HEK293T (cell line): ENCODE data around the gene PCDHGB2.

Source experiments
- ARNT ChIP-seq: fragments of 450-650 bp; IDR thresholded peaks from 2 replicates; pipeline ENCODE4 v1.6.1; 2017; ENCODE audit warnings: mild to moderate bottlenecking
- BHLHE40 ChIP-seq: fragments of 450-650 bp; IDR thresholded peaks from 2 replicates; pipeline ENCODE4 v1.6.1; 2016; ENCODE audit warnings: mild to moderate bottlenecking, moderate library complexity, borderline replicate concordance
- CTBP1 ChIP-seq: fragments of 450-650 bp; IDR thresholded peaks from 2 replicates; pipeline ENCODE4 v1.6.1; 2016; ENCODE audit warnings: borderline replicate concordance
- FOXA1 ChIP-seq: fragments of 450-650 bp; IDR thresholded peaks from 2 replicates; pipeline ENCODE4 v1.6.1; 2016; ENCODE audit warnings: mild to moderate bottlenecking
- FOXK2 ChIP-seq: fragments of 450-650 bp; IDR thresholded peaks from 2 replicates; pipeline ENCODE4 v1.6.1; 2016; ENCODE audit warnings: mild to moderate bottlenecking
- FOXM1 ChIP-seq: fragments of 450-650 bp; IDR thresholded peaks from 2 replicates; pipeline ENCODE4 v1.6.1; 2017; ENCODE audit warnings: mild to moderate bottlenecking, borderline replicate concordance
- HDGF ChIP-seq: fragments of 450-650 bp; IDR thresholded peaks from 2 replicates; pipeline ENCODE4 v1.6.1; 2017; ENCODE audit warnings: antibody characterized with exemption, borderline replicate concordance
- PKNOX1 ChIP-seq: fragments of 450-650 bp; IDR thresholded peaks from 2 replicates; pipeline ENCODE4 v1.6.1; 2016
- SP1 ChIP-seq: fragments of 450-650 bp; IDR thresholded peaks from 2 replicates; pipeline ENCODE4 v1.6.1; 2017
- SUZ12 ChIP-seq: fragments of 450-650 bp; IDR thresholded peaks from 2 replicates; pipeline ENCODE4 v1.6.1; 2016; ENCODE audit warnings: mild to moderate bottlenecking
- TARDBP ChIP-seq: fragments of 450-650 bp; IDR thresholded peaks from 2 replicates; pipeline ENCODE4 v1.6.1; 2016

- no peak for TF ChIP-seq PKNOX1
- TF ChIP-seq SP1: no peak
- no peak for TF ChIP-seq HDGF
- no peak for TF ChIP-seq FOXM1
- TF ChIP-seq SUZ12: no peak
- no peak for TF ChIP-seq BHLHE40
- TF ChIP-seq FOXA1: no peak
- TF ChIP-seq FOXK2: no peak
- no peak for TF ChIP-seq CTBP1
- no peak for TF ChIP-seq ARNT
- no peak for TF ChIP-seq TARDBP
These were observed 31.6 kb upstream of the PCDHGB2 start for GRCh38 chr5:141328231-141328630.
